ENCODE data around the gene TRIO.

- TF ChIP-seq CTCF (IDR thresholded peaks at IDR 0.05 in 2 of 3, conservative IDR thresholded peaks at IDR 0.05 in 1 of 3; ENCODE audit: control insufficient read depth in 2 of 3, extremely low read depth in 1 of 3, insufficient read depth in 1 of 3, low read depth in 3 of 3, low read length in 3 of 3) (no peak), GABPA (IDR thresholded peaks at IDR 0.05; ENCODE audit: low read depth) (peak; percentile 26; the same call in 1 of the 2 replicates), SP1 (IDR thresholded peaks at IDR 0.05; ENCODE audit: low read depth, low read length) (no peak), HDAC2 (IDR thresholded peaks at IDR 0.05) (no peak), TBL1XR1 (IDR thresholded peaks at IDR 0.05; ENCODE audit: low read depth, low read length) (0 out of 2 replicates have a peak, but pooled peaks have one; percentile 23), ZNF274 (IDR thresholded peaks at IDR 0.05; ENCODE audit: insufficient read depth, insufficient read length) (no peak), WRNIP1 (IDR thresholded peaks at IDR 0.05; ENCODE audit: borderline replicate concordance, low read depth, low read length) (no peak), CBX3 (IDR thresholded peaks at IDR 0.05; ENCODE audit: borderline replicate concordance, low read depth) (no peak), ZBTB40 (IDR thresholded peaks at IDR 0.05; ENCODE audit: borderline replicate concordance) (no peak), MAX (IDR thresholded peaks at IDR 0.05; ENCODE audit: low read depth, low read length) (no peak), NR2F1 (conservative IDR thresholded peaks at IDR 0.05) (0 out of 2 replicates have a peak, but pooled peaks have one; percentile 37), USF2 (IDR thresholded peaks at IDR 0.05; ENCODE audit: borderline replicate concordance, low read depth, low read length) (no peak), POLR2A (IDR thresholded peaks at IDR 0.05; ENCODE audit: low read depth, low read length) (peak; percentile 42; the same call in 1 of the 2 replicates), CHD1 (IDR thresholded peaks at IDR 0.05; ENCODE audit: low read depth, low read length) (no peak)
Observed at GRCh38 chr5:14415024-14415697, 272.0 kb downstream of the TRIO start.
